Measurements from ENCODE around the gene TRAPPC3L. TPM values are rescaled to one million over a fixed set of nuclear protein-coding genes. Genes with fewer than 3 reads are reported as not detected.

Gene TRAPPC3L
- total RNA-seq, 1 donor from 2014 or later: not detected

DNA sequence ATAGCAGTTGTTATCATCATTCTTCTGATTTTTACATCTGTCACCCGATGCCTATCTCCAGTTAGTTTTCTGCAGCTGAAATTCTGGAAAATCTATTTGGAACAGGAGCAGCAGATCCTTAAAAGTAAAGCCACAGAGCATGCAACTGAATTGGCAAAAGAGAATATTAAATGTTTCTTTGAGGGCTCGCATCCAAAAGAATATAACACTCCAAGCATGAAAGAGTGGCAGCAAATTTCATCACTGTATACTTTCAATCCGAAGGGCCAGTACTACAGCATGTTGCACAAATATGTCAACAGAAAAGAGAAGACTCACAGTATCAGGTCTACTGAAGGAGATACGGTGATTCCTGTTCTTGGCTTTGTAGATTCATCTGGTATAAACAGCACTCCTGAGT, 82.2 kb downstream of the TRAPPC3L start:
- Mint-ChIP-seq H3K27me3 (peaks cover 68% of the 10 kb centered on the region), H3K4me1 (ENCODE audit: low read depth) (peaks cover 11% of the 10 kb centered on the region), H3K4me3 (ENCODE audit: low read depth) (no peak overlapping the region), H3K9me3 (ENCODE audit: low read depth) (no peaks in the 10 kb centered on the region), H3K27ac (no peak overlapping the region), H3K36me3 (ENCODE audit: insufficient read depth) (no peaks in the 10 kb centered on the region)
- DNase-seq (ENCODE audit: low spot score, unreplicated experiment): no peak
- TF ChIP-seq, protein P1, sequence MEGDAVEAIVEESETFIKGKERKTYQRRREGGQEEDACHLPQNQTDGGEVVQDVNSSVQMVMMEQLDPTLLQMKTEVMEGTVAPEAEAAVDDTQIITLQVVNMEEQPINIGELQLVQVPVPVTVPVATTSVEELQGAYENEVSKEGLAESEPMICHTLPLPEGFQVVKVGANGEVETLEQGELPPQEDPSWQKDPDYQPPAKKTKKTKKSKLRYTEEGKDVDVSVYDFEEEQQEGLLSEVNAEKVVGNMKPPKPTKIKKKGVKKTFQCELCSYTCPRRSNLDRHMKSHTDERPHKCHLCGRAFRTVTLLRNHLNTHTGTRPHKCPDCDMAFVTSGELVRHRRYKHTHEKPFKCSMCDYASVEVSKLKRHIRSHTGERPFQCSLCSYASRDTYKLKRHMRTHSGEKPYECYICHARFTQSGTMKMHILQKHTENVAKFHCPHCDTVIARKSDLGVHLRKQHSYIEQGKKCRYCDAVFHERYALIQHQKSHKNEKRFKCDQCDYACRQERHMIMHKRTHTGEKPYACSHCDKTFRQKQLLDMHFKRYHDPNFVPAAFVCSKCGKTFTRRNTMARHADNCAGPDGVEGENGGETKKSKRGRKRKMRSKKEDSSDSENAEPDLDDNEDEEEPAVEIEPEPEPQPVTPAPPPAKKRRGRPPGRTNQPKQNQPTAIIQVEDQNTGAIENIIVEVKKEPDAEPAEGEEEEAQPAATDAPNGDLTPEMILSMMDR (IDR thresholded peaks at IDR 0.05; ENCODE audit: unreplicated experiment): no peak

DNA sequence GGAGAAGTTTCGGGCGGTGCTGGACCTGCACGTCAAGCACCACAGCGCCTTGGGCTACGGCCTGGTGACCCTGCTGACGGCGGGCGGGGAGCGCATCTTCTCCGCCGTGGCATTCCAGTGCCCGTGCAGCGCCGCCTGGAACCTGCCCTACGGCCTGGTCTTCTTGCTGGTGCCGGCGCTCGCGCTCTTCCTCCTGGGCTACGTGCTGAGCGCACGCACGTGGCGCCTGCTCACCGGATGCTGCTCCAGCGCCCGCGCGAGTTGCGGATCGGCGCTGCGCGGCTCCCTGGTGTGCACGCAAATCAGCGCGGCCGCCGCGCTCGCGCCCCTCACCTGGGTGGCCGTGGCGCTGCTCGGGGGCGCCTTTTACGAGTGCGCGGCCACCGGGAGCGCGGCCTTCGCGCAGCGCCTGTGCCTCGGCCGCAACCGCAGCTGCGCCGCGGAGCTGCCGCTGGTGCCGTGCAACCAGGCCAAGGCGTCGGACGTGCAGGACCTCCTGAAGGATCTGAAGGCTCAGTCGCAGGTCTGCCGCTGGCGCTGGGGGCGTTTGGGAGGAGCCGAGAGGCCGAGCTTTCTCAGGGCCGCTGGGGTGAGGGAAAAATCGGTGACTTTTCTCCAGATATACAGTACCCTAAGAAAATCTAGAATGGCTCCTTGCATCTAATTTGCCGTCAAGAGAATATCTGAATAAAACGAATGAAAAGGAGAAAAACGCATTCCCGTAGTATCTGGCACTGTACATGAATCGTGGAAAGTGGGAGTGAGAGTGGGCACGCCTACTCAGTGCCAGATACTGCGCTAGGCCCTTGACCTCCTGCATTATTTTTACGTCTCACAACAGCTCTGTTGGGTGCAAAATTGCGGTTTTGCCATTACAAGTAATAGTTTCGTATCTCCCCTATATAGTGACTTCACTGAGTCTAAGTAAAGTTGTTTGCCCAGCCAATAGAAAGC, 83.3 kb downstream of the TRAPPC3L start:
- Mint-ChIP-seq H3K4me1 (ENCODE audit: low read depth) (peaks cover 10% of the 10 kb centered on the region), H3K36me3 (ENCODE audit: insufficient read depth) (no peaks in the 10 kb centered on the region), H3K4me3 (ENCODE audit: low read depth) (peak overlapping the region; percentile 61), H3K27me3 (peaks cover 68% of the 10 kb centered on the region), H3K27ac (no peak overlapping the region), H3K9me3 (ENCODE audit: low read depth) (no peaks in the 10 kb centered on the region)
- DNase-seq (ENCODE audit: low spot score, unreplicated experiment): peak; percentile 34
- TF ChIP-seq, protein P1 (IDR thresholded peaks at IDR 0.05; ENCODE audit: unreplicated experiment): no peak

GRCh38 chr6:116461331-116461931, 84.1 kb downstream of the TRAPPC3L start, which contains the start of gene CALHM6:
Gene CALHM6, plus strand, starts transcription at chr6:116461375. Its CDS starts 555 bp downstream, at chr6:116461930.
- peaks cover 4% of the 10 kb centered on the region for H3K4me1 Mint-ChIP-seq (ENCODE audit: low read depth)
- H3K9me3 Mint-ChIP-seq (ENCODE audit: low read depth): no peaks in the 10 kb centered on the region
- H3K36me3 Mint-ChIP-seq (ENCODE audit: insufficient read depth): no peaks in the 10 kb centered on the region
- TF ChIP-seq, protein P1 (IDR thresholded peaks at IDR 0.05; ENCODE audit: unreplicated experiment): no peak
- H3K27ac Mint-ChIP-seq: peak within 1 kb of the TSS; percentile 42
- H3K27me3 Mint-ChIP-seq: peaks cover 65% of the 10 kb centered on the region
- no peak for DNase-seq (ENCODE audit: low spot score, unreplicated experiment)
- peak within 1 kb of the TSS; percentile 61 for H3K4me3 Mint-ChIP-seq (ENCODE audit: low read depth)

DNA sequence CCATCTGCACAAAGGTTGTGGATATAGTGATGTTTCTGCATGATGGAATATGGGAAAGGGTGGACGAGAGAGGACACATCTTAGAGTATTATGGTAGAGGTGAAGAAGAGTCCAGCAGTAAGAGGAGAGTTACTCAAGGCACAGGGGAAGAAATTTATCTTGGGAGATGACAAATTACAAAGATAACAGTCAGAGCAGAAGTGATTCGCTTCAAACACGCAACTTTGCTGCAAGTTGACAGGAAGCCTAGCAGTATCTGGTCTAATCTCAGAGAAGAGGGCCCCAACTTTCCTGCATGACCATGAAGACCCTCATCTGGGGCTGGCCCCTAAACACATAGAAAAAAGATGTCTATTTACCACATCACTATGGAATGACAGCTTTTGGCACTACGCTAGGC, 85.6 kb downstream of the TRAPPC3L start:
- TF ChIP-seq, protein P1 (IDR thresholded peaks at IDR 0.05; ENCODE audit: unreplicated experiment): no peak

GRCh38 chr6:116458264-116458663, 87.2 kb downstream of the TRAPPC3L start:
- no peak overlapping the region for H3K4me3 Mint-ChIP-seq (ENCODE audit: low read depth)
- no peaks in the 10 kb centered on the region for H3K36me3 Mint-ChIP-seq (ENCODE audit: insufficient read depth)
- no peak overlapping the region for H3K27ac Mint-ChIP-seq
- H3K4me1 Mint-ChIP-seq (ENCODE audit: low read depth): peaks cover 3% of the 10 kb centered on the region
- no peak for DNase-seq (ENCODE audit: low spot score, unreplicated experiment)
- H3K27me3 Mint-ChIP-seq: peaks cover 43% of the 10 kb centered on the region
- H3K9me3 Mint-ChIP-seq (ENCODE audit: low read depth): no peaks in the 10 kb centered on the region
- TF ChIP-seq, protein P1 (IDR thresholded peaks at IDR 0.05; ENCODE audit: unreplicated experiment): no peak

More for the DNA sequence above, 85.6 kb downstream of the TRAPPC3L start:
- H3K4me1 Mint-ChIP-seq (ENCODE audit: low read depth): peaks cover 3% of the 10 kb centered on the region
- H3K4me3 Mint-ChIP-seq (ENCODE audit: low read depth): no peak overlapping the region
- no peak for DNase-seq (ENCODE audit: low spot score, unreplicated experiment)
- H3K36me3 Mint-ChIP-seq (ENCODE audit: insufficient read depth): no peaks in the 10 kb centered on the region
- no peaks in the 10 kb centered on the region for H3K9me3 Mint-ChIP-seq (ENCODE audit: low read depth)
- H3K27me3 Mint-ChIP-seq: peaks cover 56% of the 10 kb centered on the region
- no peak overlapping the region for H3K27ac Mint-ChIP-seq

Data from progenitor cell of endocrine pancreas (in vitro differentiated cells).